Germinal center (tissue), 1 donor: Measurements from ENCODE around the gene VTI1A.

Experiments
- DNase-seq: peaks from one replicate; pipeline ENCODE4 v3.0.0; 2012; ENCODE audit warnings: mixed read lengths, low spot score

Gene VTI1A

DNA sequence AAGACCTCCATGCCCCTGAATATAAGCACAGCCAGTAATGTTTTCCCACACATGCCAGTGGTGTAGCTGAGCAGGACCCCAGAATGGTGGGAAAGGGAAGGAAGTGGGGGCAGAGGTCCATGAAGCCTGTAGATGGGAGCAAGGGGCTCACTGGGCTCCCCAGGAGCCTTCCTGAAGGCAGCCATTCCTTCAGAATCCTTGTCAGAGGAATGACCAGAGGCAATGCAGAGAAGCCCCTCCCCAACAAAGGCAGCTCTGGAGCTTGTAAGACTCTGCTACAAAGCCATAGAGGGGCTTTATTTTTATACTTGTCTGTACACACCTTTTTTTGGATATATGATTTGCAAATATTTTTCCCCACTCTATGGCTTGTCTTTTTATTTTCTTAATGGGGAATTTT is 338.1 kb downstream of the VTI1A start:
- no peak for DNase-seq

DNA sequence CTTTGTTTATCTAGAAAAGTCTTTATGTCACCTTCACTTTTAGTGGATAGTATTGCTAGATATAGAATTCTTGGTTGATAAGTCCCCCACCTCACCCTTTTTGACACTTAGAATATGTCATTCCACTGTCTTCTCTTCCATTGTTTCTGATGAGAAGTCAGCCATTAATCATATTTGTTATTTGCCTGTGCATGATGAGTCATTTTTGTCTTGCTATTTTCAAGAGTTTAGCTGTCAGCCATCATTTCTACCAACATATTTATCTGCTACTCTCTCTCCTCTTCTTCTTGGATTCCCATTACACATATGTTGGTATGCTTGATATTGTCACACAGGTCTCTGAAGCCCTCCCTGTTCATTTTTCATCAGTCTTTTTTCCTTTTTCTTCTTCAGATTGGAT is 342.2 kb downstream of the VTI1A start:
- no peak for DNase-seq

DNA sequence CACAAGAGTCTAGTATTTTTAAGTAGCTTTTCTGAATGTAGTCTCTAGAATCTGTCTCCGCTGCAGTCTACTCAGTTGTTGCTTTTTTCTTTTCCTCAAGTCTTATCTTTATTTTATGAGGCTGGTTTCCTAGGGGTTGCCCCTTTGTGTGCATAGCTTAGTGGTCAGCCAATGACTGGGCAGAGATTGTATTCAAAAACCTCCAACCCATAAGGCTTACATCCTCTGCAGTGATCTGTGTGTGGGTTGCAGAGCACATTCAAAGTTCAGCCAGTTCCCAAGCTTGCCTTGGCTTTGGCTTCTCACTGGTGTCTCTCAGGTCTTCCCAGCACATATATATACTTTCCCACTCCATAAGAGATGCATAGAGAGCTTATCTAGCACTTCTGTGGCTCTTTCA is 343.0 kb downstream of the VTI1A start:
- DNase-seq, result no peak

DNA sequence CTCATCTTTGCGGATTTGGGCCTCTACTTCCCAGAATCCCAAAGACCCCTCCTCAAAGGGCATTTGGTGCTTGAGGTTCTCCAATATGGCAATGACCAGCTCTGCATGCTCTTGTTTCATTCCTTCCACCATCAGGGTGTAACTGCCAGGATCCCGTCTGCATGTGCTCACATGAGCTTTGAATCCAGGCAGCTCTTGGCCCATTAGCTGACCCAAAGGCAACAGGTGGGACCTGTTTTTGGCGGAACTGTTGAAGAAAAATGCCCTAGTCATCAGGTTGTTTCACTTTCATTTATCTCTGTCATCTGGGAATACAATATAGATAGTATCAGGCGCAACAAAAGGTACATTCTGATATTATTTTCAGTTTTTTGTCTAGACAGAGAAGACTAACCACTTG is 343.9 kb downstream of the VTI1A start:
- DNase-seq, result no peak

DNA sequence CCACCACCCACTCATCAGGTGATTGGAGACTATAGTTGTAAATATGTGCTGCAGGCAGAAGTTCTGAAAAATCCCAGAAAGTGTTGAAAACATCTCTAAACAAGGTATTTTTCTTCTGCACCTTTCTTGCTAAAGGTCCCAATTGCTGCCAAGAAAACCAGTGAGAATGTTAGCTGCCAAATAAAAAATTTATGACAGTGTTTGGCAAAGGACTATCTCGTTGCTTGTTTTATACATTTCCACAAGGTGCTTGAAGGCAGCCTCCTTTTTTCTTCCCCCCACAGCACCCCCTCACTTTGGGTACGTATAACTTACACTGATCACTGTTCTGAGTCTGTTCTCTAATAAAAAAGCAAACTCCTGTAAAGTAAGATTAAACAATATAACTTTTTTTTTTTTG is 344.4 kb downstream of the VTI1A start:
- DNase-seq, result no peak

DNA sequence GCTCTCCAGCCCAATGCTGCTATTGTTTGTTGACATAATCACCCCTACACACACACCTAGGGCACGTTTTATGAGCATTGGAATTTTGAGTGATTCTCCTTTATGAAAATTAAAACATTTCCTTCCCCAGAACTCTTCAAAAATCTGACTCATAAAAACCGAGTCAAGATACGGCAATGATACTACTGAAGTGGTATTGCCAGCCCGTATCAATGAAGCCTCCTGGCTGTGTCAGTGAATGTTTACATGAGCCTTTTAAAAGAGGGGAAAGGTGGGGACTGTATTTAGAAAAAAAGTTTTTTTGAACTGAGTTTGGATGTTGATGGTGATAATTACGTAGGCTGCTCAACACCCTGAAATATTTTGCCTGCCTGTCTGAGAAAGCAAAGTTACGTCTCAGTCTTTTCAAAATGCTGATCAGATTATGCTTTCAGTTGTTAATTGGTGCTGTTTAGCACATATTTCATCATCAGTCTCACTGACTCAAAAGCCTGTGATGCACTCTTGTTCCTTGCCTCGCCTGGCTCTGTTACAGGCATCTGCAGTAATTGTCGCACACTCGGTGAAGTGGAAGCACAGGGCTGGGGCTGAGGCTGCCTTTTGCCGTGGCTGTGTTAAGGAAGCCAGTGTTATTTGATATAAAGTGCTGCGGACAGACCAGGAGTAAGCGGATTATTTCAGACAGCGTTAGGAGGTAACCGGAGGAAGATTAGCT is 345.6 kb downstream of the VTI1A start:
- DNase-seq, result no peak

DNA sequence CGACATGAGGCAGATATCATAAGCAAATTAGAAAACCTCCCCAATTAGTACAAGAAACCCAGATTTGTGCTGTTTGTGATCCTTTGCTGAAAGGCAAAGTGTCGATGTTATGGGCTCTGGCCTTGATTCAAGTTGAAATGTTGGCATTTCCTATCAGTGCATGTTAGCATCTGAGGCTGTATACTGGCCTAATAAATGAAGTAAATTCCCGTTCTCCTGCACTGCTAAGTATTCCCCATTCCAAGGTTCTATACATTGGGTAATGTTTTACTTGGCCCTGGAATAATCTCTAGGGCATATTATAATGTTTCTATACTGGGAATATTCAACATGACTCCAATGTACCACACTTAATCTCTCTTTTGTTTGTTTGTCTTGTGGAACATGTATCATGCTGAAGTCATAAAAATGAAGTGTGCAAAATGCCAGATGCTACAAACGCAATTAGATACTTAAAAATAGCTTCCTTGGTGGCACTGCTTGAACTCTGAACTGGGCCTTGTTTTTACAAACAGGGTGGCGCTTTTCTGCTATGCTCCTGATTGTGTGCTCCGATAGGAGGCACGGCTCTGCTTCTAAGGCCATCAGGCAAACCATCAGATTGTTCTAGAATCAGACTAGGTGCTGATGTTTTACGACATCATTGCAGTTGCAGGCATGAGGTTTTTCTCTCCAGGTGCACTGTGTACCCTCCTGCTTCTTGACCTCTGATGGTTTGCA is 346.3 kb downstream of the VTI1A start:
- DNase-seq, result no peak

DNA sequence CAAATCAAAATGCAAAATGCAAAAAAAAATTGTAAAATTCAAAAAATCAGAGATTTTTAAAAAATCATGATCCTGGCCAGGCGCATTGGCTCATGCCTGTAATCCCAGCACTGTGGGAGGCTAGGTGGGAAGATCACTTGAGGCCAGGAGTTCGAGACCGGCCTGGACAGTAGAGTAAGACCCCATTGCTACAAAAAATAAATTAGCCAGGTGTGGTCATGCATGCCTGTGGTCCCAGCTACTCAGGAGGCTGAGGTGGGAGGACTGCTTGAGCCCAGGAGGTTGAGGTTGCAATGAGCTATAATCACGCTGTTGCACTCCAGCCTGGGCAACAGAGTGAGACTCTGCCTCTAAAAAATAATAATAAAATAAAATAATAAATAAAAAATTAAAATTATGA is 347.2 kb downstream of the VTI1A start:
- DNase-seq, result no peak

DNA sequence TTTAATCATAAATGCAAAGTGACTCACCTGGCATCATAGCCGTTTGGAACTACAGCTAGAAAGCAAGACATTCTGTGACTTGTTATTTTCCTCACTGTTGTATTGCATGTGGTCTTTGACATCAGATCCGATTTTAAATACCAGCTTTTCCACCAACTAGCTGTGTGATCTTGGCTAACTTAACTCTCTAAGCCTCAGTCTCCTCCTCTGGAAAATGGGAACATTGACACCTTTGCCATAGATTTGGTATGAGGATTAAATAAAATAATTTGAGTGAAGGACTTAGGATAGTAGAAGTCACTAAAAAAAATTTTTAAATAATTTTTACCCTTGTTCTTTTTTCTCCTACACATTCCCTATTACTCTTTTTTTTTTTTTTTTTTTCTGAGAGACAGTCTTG is 348.1 kb downstream of the VTI1A start:
- DNase-seq, result no peak

DNA sequence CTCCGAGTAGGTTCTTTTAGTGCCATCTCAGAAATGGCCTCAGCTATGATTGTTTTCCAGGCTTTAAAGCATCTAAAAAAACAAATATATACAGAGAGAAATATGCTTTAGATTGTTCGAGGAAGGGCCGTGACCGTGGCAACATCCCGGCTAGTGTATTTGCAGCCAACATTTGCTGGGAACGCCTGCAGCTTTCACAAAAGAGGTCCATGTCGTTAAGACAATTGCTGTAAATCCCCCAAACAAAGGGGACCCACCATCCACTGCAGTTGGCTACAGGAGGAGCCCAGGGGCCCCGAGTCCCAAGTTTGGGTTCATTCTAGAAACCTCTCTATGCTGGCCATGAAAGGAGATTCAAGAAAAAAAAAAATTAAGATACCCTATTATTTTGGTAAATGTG is 350.2 kb downstream of the VTI1A start:
- no peak for DNase-seq

DNA sequence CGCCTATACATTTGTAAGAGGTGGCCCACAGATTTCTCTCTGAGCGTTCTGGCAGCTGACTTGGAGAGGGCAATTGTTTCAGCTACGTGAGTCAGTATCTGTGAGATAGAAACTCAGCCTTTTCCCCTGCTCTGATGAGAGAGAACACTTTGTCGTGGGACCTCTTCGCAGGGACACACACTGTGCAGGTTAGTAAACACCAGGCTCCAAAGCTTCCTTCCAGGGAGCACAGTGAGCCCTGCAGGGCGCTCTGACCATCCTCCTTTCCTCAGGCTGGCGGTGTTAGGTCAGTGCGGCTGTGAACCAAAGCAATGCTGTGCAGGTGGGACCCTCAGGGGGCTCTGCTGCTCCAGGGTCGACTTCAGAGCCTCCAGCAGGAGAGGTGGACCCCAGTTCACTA is 350.8 kb downstream of the VTI1A start:
- DNase-seq, result no peak

DNA sequence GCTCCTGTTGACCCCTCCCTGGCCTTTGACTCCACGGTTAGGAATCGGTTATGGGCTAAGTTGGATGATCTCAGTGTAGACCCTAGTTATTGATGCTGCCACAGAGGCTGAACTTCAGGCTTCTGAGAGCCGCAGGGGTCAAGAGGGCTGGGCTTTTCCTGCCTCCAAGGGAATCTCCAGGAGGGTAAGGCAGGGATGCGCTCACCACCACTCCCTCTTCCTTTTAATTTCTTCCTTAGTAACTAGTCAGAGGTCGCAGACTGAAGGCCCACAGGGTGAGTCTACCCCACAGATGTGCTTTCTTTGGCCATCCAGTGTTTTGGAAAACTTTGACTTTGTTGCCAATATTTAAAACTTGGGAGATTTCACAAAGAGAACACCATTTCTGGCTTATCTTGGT is 352.0 kb downstream of the VTI1A start:
- no peak for DNase-seq

DNA sequence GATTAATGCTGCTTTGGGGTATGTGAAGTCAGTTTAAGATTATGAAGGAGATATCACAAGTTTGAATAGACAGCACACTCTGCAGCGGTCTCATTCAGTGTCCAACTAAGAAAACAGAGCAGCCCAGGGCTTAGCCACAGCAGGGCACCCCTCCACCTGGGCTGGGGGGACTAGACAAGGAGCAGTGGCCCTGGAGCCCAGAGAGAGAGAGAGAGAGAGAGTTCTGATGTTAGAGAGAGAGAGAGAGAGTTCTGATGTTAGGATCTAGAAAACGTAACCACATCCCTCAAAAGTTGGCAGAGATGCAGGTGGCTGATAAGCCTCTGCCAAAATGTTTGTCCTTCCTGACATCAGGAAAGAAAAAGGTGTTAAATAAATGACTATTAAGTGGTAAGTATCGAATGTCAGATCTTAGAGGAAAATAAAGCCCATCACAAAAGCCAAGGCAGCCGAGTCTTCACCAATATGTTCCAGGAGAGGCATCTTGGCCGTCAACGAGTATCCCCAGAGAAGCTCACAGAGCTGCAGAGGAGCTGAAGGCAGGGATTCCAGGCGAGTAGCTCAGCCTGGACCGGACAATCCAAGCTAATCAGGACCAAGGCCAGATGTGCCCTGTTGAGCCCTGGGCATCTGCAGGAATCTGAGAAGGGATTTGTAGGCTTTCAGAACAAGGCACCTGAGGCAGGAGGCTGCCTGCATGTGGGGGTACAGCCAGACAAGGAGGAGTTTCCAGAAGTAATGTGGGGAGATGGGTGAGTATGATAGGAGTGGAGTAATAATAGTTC is 352.9 kb downstream of the VTI1A start:
- DNase-seq, result no peak

DNA sequence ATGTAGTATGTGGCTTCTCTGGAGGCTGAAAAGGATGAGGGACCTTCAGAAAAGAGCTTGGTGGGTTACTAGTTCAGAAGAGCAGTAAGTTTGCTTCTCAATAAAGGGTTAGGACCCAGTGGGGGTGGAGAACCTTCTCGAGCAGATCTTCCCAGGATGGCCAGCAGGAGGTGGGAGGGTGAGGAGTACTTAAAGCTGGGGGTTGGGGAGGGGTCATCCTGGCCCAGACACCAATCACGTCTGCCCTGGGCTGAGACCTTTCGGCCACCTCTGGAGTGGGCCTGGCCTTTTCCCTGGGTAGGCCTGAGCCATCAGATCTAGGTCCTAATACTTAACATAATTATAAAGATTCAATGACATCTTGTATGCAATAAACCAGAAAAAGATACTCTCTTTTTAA is 354.0 kb downstream of the VTI1A start:
- no peak for DNase-seq

DNA sequence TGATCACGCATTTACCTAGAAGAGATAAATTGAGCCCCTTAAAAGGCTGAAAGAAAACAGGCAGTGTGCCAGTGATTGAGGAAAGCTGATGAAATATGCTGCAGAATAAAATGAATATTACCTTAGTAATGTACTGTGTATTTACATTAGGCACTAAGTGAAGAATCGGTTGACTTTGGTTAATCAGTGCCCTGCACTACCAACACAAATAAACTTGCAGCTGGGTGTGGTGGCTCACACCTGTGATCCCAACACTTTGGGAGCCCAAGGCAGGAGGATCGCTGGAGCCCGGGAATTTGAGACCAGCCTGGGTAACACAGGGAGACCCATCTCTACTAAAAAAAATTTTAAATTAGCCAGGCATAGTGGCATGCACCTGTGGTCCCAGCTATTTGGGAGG is 354.7 kb downstream of the VTI1A start:
- DNase-seq, result no peak

DNA sequence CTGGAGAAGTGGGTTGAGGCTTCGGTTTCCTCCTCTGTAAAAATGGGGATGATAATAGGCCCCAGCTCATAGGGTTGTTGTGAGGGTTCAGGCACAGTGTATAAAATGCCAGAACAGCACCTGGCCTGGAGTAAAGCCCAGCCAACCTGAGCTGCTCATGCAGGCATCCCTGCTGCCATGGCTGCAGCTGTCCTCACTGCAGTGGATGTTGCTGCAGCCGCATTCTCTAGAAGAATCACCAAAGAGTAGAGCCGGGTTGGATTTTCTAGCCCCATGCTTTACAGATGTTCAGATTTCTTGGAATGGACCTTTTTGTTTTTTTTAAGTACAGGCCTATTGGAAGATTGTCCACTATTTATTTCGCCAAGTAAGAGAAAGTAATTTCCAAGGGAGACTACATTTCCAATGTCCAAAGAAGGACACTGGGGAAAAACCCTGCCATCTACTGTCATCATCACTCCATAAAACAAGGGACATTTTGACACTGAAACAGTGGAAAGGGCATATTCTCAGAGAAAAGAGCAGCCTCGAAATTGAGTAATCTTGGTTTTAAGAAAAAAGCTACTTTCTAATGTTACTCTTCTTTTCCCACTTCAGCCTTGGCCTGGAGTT is 355.5 kb downstream of the VTI1A start:
- DNase-seq, result no peak

DNA sequence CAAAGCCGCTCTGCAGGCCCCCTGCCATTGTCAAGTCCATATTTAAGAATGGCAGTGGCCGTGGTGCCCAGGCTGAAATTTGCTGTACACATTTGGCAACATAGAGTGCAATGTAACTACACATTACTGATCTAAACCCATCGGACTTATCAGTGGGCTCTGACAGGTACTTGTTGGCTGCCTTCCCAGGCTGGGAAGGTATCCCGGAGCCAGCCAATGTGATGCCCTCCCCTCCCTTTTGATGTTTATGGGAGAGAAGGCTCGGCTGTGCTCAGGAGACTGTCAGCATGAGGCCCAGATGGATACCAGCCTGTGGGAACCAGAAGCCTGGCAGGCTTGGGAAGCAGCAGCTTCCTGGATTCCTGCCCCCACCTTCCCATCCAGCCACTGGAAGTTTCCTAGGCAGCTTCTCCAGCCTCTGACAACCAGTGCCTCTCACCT is 357.0 kb downstream of the VTI1A start:
- DNase-seq, result no peak

DNA sequence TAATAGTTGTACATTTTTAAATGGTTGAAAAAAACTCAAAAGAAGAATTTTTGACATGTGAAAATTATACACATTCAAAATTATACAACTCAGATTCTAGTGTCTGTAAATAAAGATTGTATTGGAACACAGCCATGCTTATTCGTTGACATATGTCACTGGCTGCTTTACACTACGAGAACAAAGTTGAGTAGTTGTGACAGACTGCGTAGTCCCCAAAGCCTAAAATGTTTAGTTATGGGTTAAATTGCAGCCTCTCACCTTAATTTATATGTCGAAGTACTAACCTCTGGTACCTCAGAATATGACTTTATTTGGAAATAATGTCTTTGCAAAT is 358.2 kb downstream of the VTI1A start:
- DNase-seq, result no peak

DNA sequence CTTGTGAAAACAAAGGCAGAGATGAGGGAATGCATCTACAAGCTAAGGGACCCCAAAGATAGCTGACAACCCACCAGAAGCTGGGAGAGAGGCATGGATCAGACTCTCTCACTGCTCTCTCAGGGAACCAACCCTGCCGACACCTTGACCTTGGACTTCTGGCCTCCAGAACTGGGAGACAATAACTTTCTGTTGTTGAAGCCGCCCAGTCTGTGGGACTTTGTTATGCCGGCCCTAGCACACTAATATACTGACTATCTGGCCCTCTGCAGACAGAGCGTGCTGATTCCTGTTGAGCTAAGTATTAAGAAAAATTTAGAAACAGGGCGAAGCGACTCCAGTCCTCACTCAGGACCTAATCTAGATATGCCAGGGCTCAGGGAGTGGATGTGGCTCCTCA is 358.7 kb downstream of the VTI1A start:
- no peak for DNase-seq

DNA sequence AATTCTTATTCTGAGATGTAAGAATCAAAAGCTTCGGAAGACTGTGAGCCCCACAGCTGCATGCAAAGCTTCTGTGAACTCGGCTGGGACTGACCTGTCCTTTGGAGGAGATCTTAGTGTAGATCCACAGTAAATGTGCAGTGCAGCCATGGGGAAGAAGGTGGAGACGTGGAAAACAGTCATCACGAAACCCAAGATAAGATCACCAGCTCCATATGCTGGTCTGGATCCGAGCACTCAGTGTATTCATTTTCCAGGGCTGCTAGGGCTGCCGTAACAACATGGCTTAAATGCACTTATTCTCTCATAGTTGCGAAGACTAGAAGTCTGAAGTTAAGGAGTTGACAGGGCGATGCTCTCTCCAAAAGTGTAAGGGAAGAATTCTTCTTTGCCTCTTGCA is 360.0 kb downstream of the VTI1A start:
- no peak for DNase-seq

DNA sequence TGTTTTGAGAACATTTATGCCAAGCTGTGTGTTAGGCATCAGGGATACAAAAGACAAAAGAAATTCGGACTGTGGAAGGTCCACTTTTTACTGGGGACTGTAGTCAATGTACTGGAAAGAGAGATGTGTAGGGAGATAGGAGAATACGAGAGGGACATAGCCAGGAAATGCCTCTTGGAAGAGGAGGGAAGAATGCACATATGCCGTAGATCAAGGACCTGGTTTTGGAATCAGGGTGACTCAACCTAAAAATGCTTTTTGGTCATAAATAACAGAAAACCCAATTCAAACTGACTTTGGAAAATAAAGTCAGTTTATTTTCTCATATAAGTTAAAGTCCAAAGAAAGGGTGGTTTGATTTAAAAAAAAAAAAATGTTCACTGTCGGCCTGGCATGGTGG is 362.7 kb downstream of the VTI1A start:
- DNase-seq, result no peak

DNA sequence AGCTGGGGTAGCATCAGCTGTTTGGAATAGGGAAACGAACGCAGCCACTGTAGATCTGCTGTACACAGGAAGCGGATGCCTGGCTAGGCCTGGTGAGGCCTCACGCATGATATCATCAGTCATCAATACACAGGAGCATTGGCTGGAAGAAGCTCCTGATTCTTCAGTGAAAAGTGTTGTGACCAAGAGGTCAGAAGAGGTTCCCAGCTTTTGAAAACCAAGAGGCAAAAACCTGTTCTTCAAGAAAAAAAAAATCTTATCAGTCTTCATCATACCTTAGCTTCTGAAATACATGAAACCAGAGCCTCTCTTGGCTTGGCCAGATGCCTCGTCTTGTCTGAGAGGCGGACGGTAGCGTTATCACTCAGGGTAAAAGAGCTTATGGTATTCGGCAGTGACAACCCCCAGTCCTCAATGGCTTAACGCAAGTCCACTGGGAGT is 363.7 kb downstream of the VTI1A start:
- no peak for DNase-seq
